WTC11 (cell line): ENCODE measurements around the gene BAG3. TPM values are rescaled to one million over a fixed set of nuclear protein-coding genes. Genes with fewer than 3 reads are reported as not detected.

ENCODE experiments used
- ATAC-seq: fragments of 200-7000 bp; cut with Tn5 transposase; 2 replicates; pipeline ENCODE4 v1.10.0; 2021; ENCODE audit warnings: mild to moderate bottlenecking, moderate library complexity
- CTCF ChIA-PET: fragments of 300-600 bp; sonication (Branson Sonifier 250); formaldehyde crosslinking; loops from one replicate; lab custom pipeline; 2021; ENCODE audit warnings: antibody characterized with exemption; lab: Charles Lee
- POLR2A ChIA-PET: fragments of 350-600 bp; sonication (Branson Sonifier 250); formaldehyde crosslinking; loops from one replicate; lab custom pipeline; 2021; ENCODE audit warnings: antibody characterized with exemption; lab: Charles Lee
- DNase-seq: peaks from one replicate; pipeline ENCODE4 v3.0.0; 2021; ENCODE audit warnings: low spot score
- H3K27ac Mint-ChIP-seq: 2 replicates; pipeline ENCODE4 v1.8.0; 2021; ENCODE audit warnings: mixed read lengths
- H3K27me3 Mint-ChIP-seq: 2 replicates; pipeline ENCODE4 v1.8.0; 2021; ENCODE audit warnings: low read depth, mild to moderate bottlenecking, moderate library complexity, mixed read lengths
- H3K36me3 Mint-ChIP-seq: 2 replicates; pipeline ENCODE4 v1.8.0; 2021; ENCODE audit warnings: mixed read lengths
- H3K4me1 Mint-ChIP-seq: 2 replicates; pipeline ENCODE4 v1.8.0; 2022; ENCODE audit warnings: mixed read lengths
- H3K4me3 Mint-ChIP-seq: 2 replicates; pipeline ENCODE4 v1.8.0; 2021; ENCODE audit warnings: mild to moderate bottlenecking, moderate library complexity, mixed read lengths
- H3K9me3 Mint-ChIP-seq: 2 replicates; pipeline ENCODE4 v1.8.0; 2021; ENCODE audit warnings: mixed read lengths
- CDX4 ChIP-seq: fragments of 250-450 bp; sonication (Bioruptor Pico); IDR thresholded peaks from 2 replicates; pipeline ENCODE4 v1.9.0; 2021; ENCODE audit warnings: moderate library complexity, mild to moderate bottlenecking, inconsistent platforms, borderline replicate concordance
- CREM ChIP-seq: sonication (generic); formaldehyde crosslinking; IDR thresholded peaks from 2 replicates; pipeline ENCODE4 v1.8.1; 2022; ENCODE audit warnings: mild to moderate bottlenecking, missing genetic modification reagents, moderate library complexity
- CTCF ChIP-seq: fragments of 200-600 bp; IDR thresholded peaks from 2 replicates; pipeline ENCODE4 v1.8.0; 2022; ENCODE audit warnings: antibody characterized with exemption
- E2F1 ChIP-seq: sonication (generic); formaldehyde crosslinking; IDR thresholded peaks from 2 replicates; pipeline ENCODE4 v1.8.0; 2022; ENCODE audit warnings: mild to moderate bottlenecking, missing genetic modification reagents
- EMX1 ChIP-seq: fragments of 250-450 bp; sonication (Bioruptor Pico); IDR thresholded peaks from 2 replicates; pipeline ENCODE4 v1.8.0; 2021; ENCODE audit warnings: mild to moderate bottlenecking
- GABPB1 ChIP-seq: sonication (generic); formaldehyde crosslinking; IDR thresholded peaks from 2 replicates; pipeline ENCODE4 v1.8.1; 2023; ENCODE audit warnings: mild to moderate bottlenecking, missing genetic modification reagents
- HMGXB4 ChIP-seq: sonication (generic); formaldehyde crosslinking; IDR thresholded peaks from 2 replicates; pipeline ENCODE4 v1.8.1; 2023; ENCODE audit warnings: mild to moderate bottlenecking, moderate library complexity, missing genetic modification reagents
- JAZF1 ChIP-seq: fragments of 250-450 bp; sonication (Bioruptor Pico); IDR thresholded peaks from 2 replicates; pipeline ENCODE4 v1.9.0; 2021; ENCODE audit warnings: moderate library complexity, mild to moderate bottlenecking, inconsistent platforms
- JUN ChIP-seq: sonication (generic); formaldehyde crosslinking; IDR thresholded peaks from 2 replicates; pipeline ENCODE4 v1.8.0; 2023; ENCODE audit warnings: mild to moderate bottlenecking, missing genetic modification reagents
- NR3C1 ChIP-seq: sonication (generic); formaldehyde crosslinking; conservative IDR thresholded peaks from 2 replicates; pipeline ENCODE4 v1.8.1; 2023; ENCODE audit warnings: low read depth, mild to moderate bottlenecking, missing genetic modification reagents
- OVOL2 ChIP-seq: fragments of 250-450 bp; sonication (Bioruptor Pico); IDR thresholded peaks from 2 replicates; pipeline ENCODE4 v1.9.0; 2021; ENCODE audit warnings: mild to moderate bottlenecking, borderline replicate concordance
- PRRX2 ChIP-seq: fragments of 250-450 bp; sonication (Bioruptor Pico); IDR thresholded peaks from 2 replicates; pipeline ENCODE4 v1.8.0; 2021; ENCODE audit warnings: mild to moderate bottlenecking
- ZNF232 ChIP-seq: sonication (generic); formaldehyde crosslinking; IDR thresholded peaks from 2 replicates; pipeline ENCODE4 v1.8.0; 2022; ENCODE audit warnings: mild to moderate bottlenecking, missing genetic modification reagents
- ZNF263 ChIP-seq: sonication (generic); formaldehyde crosslinking; IDR thresholded peaks from 2 replicates; pipeline ENCODE4 v1.8.1; 2022; ENCODE audit warnings: low read depth, mild to moderate bottlenecking, moderate library complexity, missing genetic modification reagents
- ZNF423 ChIP-seq: fragments of 250-450 bp; sonication (Bioruptor Pico); IDR thresholded peaks from 2 replicates; pipeline ENCODE4 v2.1.2; 2022; ENCODE audit warnings: mild to moderate bottlenecking, moderate library complexity
- ZSCAN18 ChIP-seq: fragments of 250-450 bp; sonication (Bioruptor Pico); IDR thresholded peaks from 2 replicates; pipeline ENCODE4 v2.1.2; 2022; ENCODE audit warnings: mild to moderate bottlenecking, moderate library complexity
- total RNA-seq: library from RNA; stranded (reverse); gene quantifications from 3 replicates; pipeline ENCODE4 v1.2.3, GENCODE V29; 2021

The BAG3 gene
- total RNA-seq, 1 experiment from 2014 or later = 15.7 TPM

- no peak for TF ChIP-seq CDX4
Measured at GRCh38 chr10:119650692-119651513, at the start of gene BAG3 (continued).

GRCh38 chr10:119602241-119603095 lies 48.7 kb upstream of the BAG3 start:
- Mint-ChIP-seq H3K27me3 (peaks cover 3% of the 10 kb centered on the region; the same call in 1 of the 2 replicates), H3K4me1 (peaks cover 5% of the 10 kb centered on the region), H3K27ac (no peak overlapping the region)
- ATAC-seq = peak; percentile 98
- POLR2A ChIA-PET = interaction anchor here (1.0 kb wide), 1 partner anchor 59 kb away, joined by 4 read pairs; the partner anchor contains the start of gene RGS10
- peak; percentile 73 for DNase-seq
- TF ChIP-seq ZNF263 (CRISPR knock-in tag) (no peak), HMGXB4 (CRISPR knock-in tag) (0 out of 2 replicates have a peak, but pooled peaks have one; percentile 40), CTCF (0 out of 2 replicates have a peak, but pooled peaks have one; percentile 39), ZSCAN18 (CRISPR knock-in tag) (no peak), ZNF423 (CRISPR knock-in tag) (no peak), ZNF232 (CRISPR knock-in tag) (no peak), JAZF1 (CRISPR knock-in tag) (no peak), CREM (no peak)
- TF ChIP-seq, all 79 proteins: peak for 2
- H3K4me3 Mint-ChIP-seq = no peak overlapping the region
- peaks cover 8% of the 10 kb centered on the region for H3K9me3 Mint-ChIP-seq
- H3K36me3 Mint-ChIP-seq = peaks cover 8% of the 10 kb centered on the region
- CTCF ChIA-PET = interaction anchor here (0.6 to 2.2 kb wide), 37 partner anchors 10 to 403 kb away, joined by 3 to 11 read pairs (median 4); partner anchors contain the start of genes GRK5 and INPP5F

GRCh38 chr10:119604468-119604867 lies 46.7 kb upstream of the BAG3 start:
- no peak for ATAC-seq
- no peaks in the 10 kb centered on the region for H3K36me3 Mint-ChIP-seq
- no peaks in the 10 kb centered on the region for H3K9me3 Mint-ChIP-seq
- no peak for TF ChIP-seq GABPB1 (CRISPR knock-in tag)
- TF ChIP-seq E2F1 (CRISPR knock-in tag) = no peak
- TF ChIP-seq EMX1 = no peak
- TF ChIP-seq ZNF423 (CRISPR knock-in tag) = no peak
- no peak for TF ChIP-seq HMGXB4 (CRISPR knock-in tag)
- TF ChIP-seq PRRX2 (CRISPR knock-in tag) = no peak
- TF ChIP-seq JUN = no peak
- TF ChIP-seq NR3C1 (CRISPR knock-in tag) = no peak
- no peak for TF ChIP-seq CTCF
- TF ChIP-seq OVOL2 (CRISPR knock-in tag) = no peak

More at GRCh38 chr10:119604468-119604867, 46.7 kb upstream of the BAG3 start:
- Mint-ChIP-seq H3K4me3 (no peak overlapping the region), H3K4me1 (no peaks in the 10 kb centered on the region; the same call in 1 of the 2 replicates), H3K27me3 (no peaks in the 10 kb centered on the region; the same call in 1 of the 2 replicates), H3K27ac (no peak overlapping the region)
- ChIA-PET CTCF (interaction anchor here (0.6 kb wide), 2 partner anchors 12 to 398 kb away, joined by 3 read pairs; no protein-coding TSS in a partner anchor), POLR2A (no interaction called here)
- DNase-seq = no peak
